GM23338 (cell line): ENCODE measurements around the gene GSPT2.

ENCODE experiments used
- CTCF ChIP-seq, 2 experiments: fragments of 200-600 bp in 1 of 2; sonication (generic) in 1 of 2; conservative IDR thresholded peaks; 2 replicates each; pipeline versions ENCODE4 v1.5.1 to v1.6.1; 2016 to 2017; ENCODE audit warnings: antibody characterized with exemption in 2 of 2, low read depth in 2 of 2, mild to moderate bottlenecking in 2 of 2, moderate library complexity in 1 of 2
- EZH2 ChIP-seq: fragments of 200-600 bp; sonication (generic); IDR thresholded peaks from one replicate; pipeline ENCODE4 v1.8.0; 2017; ENCODE audit warnings: antibody characterized with exemption, mild to moderate bottlenecking, low read depth; ENCODE audit not compliant: unreplicated experiment
- EZH2phosphoT487 ChIP-seq: fragments of 200-600 bp; sonication (generic); IDR thresholded peaks from one replicate; pipeline ENCODE4 v1.8.1; 2018; ENCODE audit warnings: antibody characterized with exemption; ENCODE audit not compliant: unreplicated experiment
- POLR2AphosphoS5 ChIP-seq: IDR thresholded peaks from 2 replicates; pipeline ENCODE4 v1.6.1; 2016; ENCODE audit warnings: antibody characterized with exemption, low read depth
- REST ChIP-seq: IDR thresholded peaks from one replicate; pipeline ENCODE4 v1.6.1; 2018; ENCODE audit warnings: antibody characterized with exemption; ENCODE audit not compliant: unreplicated experiment

- TF ChIP-seq REST (no peak), CTCF (conservative IDR thresholded peaks at IDR 0.05; ENCODE audit: low read depth in 2 of 2) (no peak), EZH2phosphoT487 (no peak), EZH2 (no peak), POLR2AphosphoS5 (no peak)
Measured at GRCh38 chrX:51760657-51761056, 17.4 kb downstream of the GSPT2 start.
